ENCODE data around the gene SLC22A7.

SLC22A7 gene

GRCh38 chr6:43284991-43285781 is 12.9 kb upstream of the SLC22A7 start:
- no peak for DNase-seq

- no peak for DNase-seq
Measured at GRCh38 chr6:43285832-43286231, 12.2 kb upstream of the SLC22A7 start.

GRCh38 chr6:43286456-43286979 is 11.5 kb upstream of the SLC22A7 start:
- no peak for DNase-seq

GRCh38 chr6:43286980-43287716 is 10.9 kb upstream of the SLC22A7 start:
- DNase-seq: no peak

- DNase-seq: no peak
Measured at GRCh38 chr6:43287717-43288679, 10.1 kb upstream of the SLC22A7 start.

GRCh38 chr6:43290339-43290904 is 7.6 kb upstream of the SLC22A7 start:
- no peak for DNase-seq

- DNase-seq: no peak
Measured at GRCh38 chr6:43290905-43291355, 7.1 kb upstream of the SLC22A7 start.

GRCh38 chr6:43291708-43292107 is 6.4 kb upstream of the SLC22A7 start:
- no peak for DNase-seq

- no peak for DNase-seq
Measured at GRCh38 chr6:43292341-43292740, 5.7 kb upstream of the SLC22A7 start.

- peak; percentile 39 for DNase-seq
Measured at GRCh38 chr6:43292763-43293318, 5.2 kb upstream of the SLC22A7 start.

GRCh38 chr6:43293698-43294097 is 4.4 kb upstream of the SLC22A7 start:
- no peak for DNase-seq

- no peak for DNase-seq
Measured at GRCh38 chr6:43294536-43294935, 3.5 kb upstream of the SLC22A7 start.

- no peak for DNase-seq
Measured at GRCh38 chr6:43295456-43295855, 2.6 kb upstream of the SLC22A7 start.

GRCh38 chr6:43296780-43297497 is 1.1 kb upstream of the SLC22A7 start:
- peak; percentile 37 for DNase-seq

GRCh38 chr6:43298565-43299337 is 691 bp downstream of the SLC22A7 start:
- DNase-seq: no peak

- peak; percentile 50 for DNase-seq
Measured at GRCh38 chr6:43299338-43300293, 1.6 kb downstream of the SLC22A7 start.

GRCh38 chr6:43301081-43301870 is 3.2 kb downstream of the SLC22A7 start:
- peak; percentile 52 for DNase-seq

GRCh38 chr6:43302126-43302525 is 4.1 kb downstream of the SLC22A7 start:
- peak; percentile 39 for DNase-seq
